AML-193 (cell line): Measurements from ENCODE around the gene PDXK.
"Not testable (repeated sequence)": the region's sequence is repeated elsewhere in the genome, so short reads cannot be mapped to it uniquely, and the experiment has no call there.

Experiments
- DNase-seq, 2 experiments: peaks; one replicate each; lab custom pipeline; 2025; lab: John Stamatoyannopoulos, UW

The PDXK gene

GRCh38 chr21:43697758-43698643 is 20.9 kb upstream of the PDXK start:
- DNase-seq: no peak

DNA sequence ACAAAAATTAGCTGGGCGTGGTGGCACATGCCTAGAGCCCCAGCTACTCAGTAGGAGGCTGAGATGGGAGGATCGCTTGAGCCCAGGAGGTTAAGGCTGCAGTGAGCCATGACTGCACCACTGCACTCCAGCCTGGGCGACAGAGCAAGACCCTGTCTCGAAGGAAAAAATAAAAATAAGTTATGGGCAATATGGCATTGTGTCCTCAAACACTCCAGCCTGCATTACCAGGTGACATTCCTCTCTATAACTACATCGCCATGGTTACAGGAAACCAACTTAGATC is 19.5 kb upstream of the PDXK start:
- not testable (repeated sequence) for DNase-seq

GRCh38 chr21:43699933-43700599 is 18.9 kb upstream of the PDXK start:
- no peak for DNase-seq

DNA sequence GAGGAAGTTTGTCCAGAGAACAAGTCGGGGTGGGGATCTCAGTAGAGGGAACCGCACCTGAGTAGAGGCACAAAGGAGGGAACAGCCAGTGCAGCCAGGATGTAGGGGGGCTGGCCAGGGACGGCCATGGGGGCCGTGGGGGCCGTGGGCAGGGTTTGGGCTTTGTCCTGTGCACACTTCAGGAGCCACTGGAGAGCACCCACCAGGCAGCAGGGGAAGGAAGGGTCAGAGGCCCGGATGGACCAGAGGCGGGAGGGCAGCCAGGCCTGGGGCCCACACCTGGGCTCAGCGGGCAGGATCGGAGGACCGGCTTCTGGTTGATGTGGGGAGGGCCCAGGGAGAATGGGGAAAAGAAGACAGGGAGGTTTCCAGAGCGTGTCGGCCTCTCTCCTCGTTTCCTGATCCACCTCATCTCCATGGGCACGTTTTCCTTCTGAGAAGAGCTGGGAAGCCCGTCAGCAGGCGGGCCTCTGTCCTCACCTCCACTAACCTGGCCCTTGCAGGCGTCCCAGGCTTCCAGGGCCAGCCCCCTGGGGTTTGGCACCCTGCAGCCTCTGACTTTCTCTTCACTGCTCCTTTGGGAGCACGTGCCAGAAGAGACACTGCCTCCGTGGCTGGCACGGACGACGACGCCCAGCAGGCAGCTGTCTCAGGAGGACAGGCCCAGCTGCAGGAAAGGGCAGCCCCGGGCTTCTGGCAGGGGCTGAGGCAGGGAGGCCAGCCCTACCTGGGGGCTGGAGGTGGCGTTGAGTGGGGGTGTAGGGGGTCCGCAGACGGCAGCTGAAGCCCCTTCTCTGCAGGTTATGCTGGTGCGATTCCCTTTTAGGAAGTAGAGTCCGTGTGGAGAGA is 16.8 kb upstream of the PDXK start:
- no peak for DNase-seq

DNA sequence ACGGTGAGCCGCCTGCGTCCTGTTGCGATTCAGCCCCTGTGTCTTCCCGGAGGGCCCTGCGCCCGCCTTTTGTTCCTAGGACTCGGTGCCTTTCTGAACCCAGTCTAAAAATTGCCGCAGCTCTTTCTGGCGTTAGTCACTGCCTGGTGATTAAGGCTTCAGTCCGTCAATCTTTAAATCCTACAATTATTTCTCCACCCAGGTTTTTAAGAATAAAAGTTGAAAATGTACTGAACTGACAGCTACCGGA is 16.2 kb upstream of the PDXK start:
- DNase-seq: no peak

DNA sequence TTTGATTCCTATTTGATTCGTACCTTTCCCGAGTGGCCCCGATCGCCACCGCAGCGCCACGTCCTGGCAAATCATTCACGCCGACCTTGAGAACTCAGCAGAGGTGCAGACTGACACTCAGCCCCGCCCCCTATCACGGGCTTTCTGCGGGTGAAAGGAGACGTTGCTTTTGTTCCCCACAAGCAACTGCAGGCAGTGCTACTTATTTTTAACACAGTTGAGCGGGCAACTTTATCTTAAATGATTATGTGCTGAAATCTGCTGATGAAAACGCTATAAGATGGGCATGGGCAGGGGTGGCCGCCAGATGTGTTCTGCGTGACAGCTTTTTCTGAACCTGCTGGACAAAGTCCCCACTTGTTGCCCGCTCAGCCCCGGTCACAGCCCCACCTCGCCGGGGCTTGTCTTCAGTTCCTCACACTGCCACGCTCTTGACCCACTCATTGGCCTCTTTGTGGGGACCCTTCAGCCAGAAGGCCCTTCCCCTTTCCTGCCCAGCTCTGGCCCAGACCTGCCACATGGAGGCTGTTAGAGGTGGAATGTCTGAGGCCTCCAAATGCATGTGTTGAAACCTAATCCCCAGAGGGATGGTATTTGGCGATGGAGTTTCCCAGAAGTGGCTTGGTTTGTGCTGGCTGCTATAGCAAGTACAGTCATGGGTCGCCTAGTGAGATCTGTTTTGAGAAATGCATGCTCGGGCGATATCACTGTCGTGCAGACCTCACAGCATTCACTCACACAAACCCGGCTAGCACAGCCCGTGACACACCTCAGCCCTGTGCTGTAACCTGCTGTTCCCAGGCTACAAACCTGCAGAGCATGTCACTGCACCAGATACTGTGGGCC is 15.7 kb upstream of the PDXK start:
- no peak for DNase-seq

DNA sequence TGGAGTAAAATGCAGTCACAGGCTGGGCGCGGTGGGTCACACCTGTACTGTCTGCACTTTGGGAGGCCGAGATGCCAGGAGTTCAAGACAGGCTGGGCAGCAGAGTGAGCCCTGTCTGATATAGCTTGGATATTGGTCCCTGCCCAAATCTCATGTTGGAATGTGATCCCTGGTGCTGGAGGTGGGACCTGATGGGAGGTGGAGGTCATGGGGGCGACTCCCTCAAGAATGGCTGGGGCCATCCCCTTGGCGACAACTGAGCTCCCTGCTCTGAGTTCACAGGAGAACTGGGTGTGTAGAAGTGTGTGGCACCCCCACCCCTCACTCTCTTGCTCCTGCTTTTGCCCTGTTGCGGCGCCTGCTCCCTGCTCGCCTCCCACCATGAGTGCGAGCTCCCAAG is 11.5 kb upstream of the PDXK start:
- DNase-seq: no peak

DNA sequence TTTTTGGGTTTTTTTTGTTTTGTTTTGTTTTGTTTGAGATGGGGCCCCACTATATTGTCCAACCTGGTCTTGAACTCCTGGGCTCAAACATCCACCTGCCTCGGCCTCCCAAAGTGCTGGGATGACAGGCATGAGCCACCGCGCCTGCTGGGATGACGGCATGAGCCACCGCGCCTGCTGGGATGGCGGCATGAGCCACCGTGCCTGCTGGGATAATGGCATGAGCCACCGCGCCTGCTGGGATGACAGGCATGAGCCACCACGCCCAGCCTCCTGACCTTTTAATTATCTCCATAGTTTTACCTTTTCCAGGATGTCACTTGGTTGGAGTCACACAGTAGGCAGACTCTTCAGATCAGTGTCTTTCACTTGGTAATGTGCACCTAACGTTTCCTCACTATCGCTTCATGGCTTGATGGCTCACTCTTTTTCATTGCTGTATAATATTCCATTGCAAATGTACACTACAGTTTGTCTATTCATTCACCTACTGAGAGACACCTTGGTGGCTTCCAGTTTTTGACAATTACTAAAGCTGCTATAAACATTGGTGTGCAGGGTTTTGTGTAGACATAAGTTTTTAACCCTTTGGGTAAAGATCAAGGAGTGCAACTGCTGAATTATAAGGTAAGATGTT is 10.1 kb upstream of the PDXK start:
- no peak for DNase-seq

- no peak for DNase-seq
These were observed 6.5 kb upstream of the PDXK start for GRCh38 chr21:43712268-43712942.

DNA sequence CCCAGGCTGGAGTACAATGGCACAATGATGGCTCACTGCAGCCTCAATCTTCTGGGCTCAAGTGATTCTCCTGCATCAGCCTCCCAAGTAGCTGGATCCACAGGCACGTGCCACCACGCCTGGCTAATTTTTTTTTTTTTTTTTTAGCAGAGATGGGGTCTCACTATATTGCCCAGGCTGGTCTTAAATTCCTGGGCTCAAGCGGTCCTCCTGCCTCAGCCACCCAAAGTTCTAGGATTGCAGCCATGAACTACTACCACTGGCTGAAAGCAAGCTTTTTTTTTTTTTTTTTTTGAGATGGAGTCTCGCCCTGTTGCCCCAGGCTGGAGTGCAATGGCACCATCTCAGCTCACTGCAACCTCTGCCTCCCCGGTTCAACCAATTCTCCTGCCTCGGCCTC is 5.8 kb upstream of the PDXK start:
- DNase-seq: not testable (repeated sequence)

DNA sequence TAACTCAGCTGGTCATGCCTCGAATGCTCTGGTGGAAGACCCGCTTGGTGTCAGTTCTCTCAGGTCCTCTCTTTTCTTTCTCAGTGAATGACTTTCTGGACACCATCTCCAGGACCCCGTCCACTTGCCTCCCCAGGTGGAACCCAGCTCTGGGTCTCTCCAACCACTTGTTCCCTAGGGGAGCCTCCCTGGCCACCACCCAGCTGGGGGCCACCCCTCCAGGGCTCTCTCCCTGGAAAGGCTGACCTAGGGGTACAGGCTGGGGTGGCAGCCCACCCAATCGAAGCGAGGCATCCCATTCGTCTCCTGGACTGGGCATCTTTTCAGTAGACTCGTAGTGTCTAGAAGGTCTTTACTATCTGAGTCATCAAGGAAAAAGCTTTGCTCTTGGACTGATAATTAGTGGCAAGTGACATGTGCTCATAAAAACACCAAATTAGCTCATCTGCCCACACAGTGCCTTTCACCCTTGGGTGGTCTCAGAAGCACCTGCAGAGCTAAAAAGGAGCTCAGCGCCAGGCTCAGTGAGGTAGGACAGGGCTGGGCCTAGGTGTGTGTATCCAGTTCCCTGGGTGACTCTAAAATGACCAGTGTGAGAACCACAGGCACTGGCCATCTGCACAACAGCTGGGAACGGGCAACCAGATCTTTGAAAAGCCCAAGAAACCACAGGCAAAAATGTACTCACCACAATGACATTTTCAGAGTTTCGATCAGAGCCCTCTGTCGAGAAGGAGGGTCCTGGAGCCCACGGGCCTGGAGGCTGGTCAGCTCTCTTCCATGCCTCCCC is 2.4 kb upstream of the PDXK start:
- DNase-seq: no peak

- no peak for DNase-seq
These were observed 1.6 kb upstream of the PDXK start for GRCh38 chr21:43717166-43717853.

GRCh38 chr21:43717967-43718871 is 710 bp upstream of the PDXK start:
- DNase-seq: no peak

- DNase-seq: no peak
These were observed 1.0 kb downstream of the PDXK start for GRCh38 chr21:43719748-43720538.

GRCh38 chr21:43720539-43721166 is 1.7 kb downstream of the PDXK start:
- no peak for DNase-seq

DNA sequence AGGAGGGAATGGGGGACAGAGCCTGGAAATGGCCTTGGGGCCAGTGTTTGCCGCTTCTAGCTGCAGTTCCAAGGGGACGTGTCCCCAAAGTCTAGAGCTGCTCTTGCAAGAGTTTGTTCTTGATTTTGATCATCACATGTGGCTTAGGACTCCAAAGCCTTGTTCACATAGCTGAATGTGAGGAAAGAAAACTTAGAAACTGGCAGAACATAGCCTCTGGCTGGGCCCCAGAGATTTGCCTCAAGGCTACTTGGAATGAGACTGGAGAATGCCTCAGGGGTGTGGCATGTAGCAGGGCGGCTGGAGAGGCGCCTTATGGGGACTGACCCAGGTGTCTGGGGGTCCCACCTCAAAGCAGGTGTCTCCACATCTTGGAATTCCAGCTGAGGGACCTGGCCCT is 2.3 kb downstream of the PDXK start:
- DNase-seq: no peak

DNA sequence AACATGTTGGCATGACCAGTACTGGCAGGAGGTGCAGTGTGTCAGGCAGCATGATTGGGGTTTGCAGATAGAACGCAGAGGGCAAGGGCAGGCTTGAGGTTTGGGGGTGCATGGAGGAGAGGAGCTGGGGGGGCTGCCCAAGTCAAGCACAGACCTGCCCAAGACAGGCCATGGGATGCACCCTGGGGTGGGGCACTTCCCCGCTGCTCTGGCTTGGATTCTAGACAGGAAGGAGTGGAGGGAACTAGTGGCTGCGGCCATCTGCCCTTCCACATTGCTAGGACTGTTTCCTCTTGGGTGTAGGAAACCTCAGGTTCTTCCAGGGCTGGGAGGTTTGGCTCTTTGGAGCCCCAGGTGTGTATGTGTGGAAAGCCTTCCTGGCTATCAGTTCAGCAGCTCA is 3.0 kb downstream of the PDXK start:
- DNase-seq: peak in 1 of 2 experiments; percentile 15
